HG03060 (cell line): ENCODE data around the gene AREG.

Experiments used
- ATAC-seq: cut with Tn5 transposase; IDR thresholded peaks from one replicate; pipeline ENCODE4 v1.9.1; 2021; ENCODE audit warnings: low read depth, moderate number of reproducible peaks; ENCODE audit not compliant: unreplicated experiment

Gene AREG

DNA sequence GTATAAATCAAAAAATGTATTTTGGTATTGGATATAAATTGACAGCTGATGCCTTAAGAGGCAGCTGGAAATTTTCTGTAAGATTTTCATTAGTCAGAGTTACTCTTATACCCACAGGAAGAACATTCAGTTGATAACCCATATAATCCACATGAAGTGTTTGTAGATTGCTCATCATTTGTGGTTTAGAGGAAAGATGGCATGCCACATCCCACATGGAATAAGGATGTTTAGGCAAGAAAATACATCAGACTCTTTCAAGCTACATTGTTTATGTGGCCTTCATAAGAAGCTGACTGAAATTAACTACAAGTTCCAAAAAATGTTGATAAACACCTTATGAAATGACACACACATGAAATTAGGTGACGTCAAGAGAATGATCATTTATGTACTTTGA, 56.6 kb downstream of the AREG start:
- no peak for ATAC-seq

DNA sequence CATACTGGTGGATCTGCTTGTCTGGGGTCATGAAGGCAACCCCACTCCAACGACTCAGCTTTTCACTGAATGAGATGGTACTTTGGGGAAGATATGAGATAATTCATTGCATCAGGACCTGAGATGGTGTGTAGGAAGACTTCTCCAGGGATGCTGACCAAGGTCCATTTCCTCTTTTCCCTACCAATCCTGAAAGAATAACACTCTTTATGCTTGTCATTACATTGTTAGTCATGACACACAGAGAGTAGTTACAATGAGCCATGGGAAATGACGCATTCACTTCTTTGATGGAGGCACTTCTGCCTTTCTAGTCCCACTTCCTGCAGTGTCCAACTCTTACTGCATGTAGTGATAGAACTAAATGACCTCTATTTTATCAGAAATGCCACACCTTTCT, 58.6 kb downstream of the AREG start:
- no peak for ATAC-seq

DNA sequence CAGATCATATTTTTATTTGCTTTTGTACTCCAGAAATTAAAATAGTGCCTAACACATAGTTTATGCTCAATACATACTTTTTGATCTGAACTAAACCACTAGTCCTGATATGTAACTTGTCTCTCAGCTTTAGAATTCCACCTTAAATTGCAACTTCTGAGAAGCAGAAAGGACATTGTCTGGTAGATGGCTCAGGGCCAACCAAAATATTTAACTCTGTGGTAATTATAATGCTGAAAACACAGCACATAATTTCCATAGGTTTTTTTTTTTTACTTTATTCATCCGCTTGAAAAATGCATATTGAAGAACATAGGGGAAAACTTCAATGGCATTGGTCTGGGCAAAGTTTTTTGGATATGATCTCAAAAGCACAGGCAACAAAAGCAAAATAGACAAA, 59.3 kb downstream of the AREG start:
- ATAC-seq = no peak
